ENCODE measurements around the gene NUDT15.

The NUDT15 gene

DNA sequence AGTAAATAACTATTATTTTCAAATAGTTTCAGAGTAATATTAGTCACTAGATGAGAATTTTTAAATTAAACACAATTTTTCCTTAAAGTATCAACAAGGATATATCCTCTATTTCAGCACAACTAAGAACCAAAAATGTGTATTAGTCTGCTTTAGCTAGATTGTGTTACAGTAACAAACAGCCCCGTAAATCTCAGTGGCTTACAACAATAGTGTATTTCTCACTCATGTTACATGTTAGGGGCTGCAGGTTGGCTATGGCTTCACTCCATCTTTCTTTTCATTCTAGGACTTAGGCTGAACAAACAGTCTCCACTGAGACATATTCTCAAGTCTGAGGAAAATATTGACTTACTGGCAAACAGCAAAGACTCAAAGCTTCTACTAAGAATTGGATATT is 24.9 kb upstream of the NUDT15 start:
- Histone ChIP-seq H4K20me1 (ENCODE audit: low read depth, low read length) (no peaks in the 10 kb centered on the region), H3K9ac (ENCODE audit: low read length) (no peak overlapping the region), H3K36me3 (ENCODE audit: low read length) (no peaks in the 10 kb centered on the region), H2AFZ (ENCODE audit: low read depth, low read length, severe bottlenecking) (no peak overlapping the region), H3K4me3 (ENCODE audit: insufficient read depth, low read length, poor library complexity, severe bottlenecking) (no peak overlapping the region), H3K27ac (ENCODE audit: low read depth, low read length) (no peak overlapping the region), H3K27me3 (ENCODE audit: low read length) (no peaks in the 10 kb centered on the region), H3K4me2 (ENCODE audit: low read depth, low read length, poor library complexity, severe bottlenecking) (no peak overlapping the region), H3K9me3 (ENCODE audit: insufficient read depth, low read length) (no peaks in the 10 kb centered on the region), H3K9me2 (replicated peaks; ENCODE audit: insufficient read depth, low read length) (no peaks in the 10 kb centered on the region), H3F3A (ENCODE audit: insufficient read depth) (no peaks in the 10 kb centered on the region), H3K79me2 (ENCODE audit: insufficient read depth, low read length) (no peaks in the 10 kb centered on the region)
- TF ChIP-seq EZH2phosphoT487 (conservative IDR thresholded peaks at IDR 0.05; ENCODE audit: low read length) (no peak), CTCF (IDR thresholded peaks at IDR 0.05; ENCODE audit: insufficient read depth, low read length, poor library complexity, severe bottlenecking) (no peak)

DNA sequence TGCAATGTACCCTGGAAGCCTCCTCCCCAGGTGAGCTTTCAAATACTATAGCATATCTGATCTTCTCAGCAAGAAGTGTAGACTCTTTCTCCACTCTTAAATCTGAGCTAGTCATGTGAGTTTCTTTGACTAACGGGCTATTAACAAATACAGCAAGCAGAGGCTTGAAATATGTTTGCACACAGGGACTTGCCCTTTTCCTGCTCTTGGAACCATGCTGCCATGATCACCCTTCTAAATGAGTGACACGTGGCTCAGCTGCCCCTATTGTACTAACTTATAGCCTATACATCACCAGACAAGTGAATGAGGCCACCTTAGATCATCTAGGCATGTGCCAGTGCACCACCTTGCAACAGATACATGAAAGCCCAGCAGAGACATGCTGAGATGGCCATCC is 23.2 kb upstream of the NUDT15 start:
- H3K27me3 ChIP-seq (ENCODE audit: low read length), result no peaks in the 10 kb centered on the region
- H3K9me2 ChIP-seq (replicated peaks; ENCODE audit: insufficient read depth, low read length), result no peaks in the 10 kb centered on the region
- H3K79me2 ChIP-seq (ENCODE audit: insufficient read depth, low read length), result no peaks in the 10 kb centered on the region
- H4K20me1 ChIP-seq (ENCODE audit: low read depth, low read length), result no peaks in the 10 kb centered on the region
- H3K4me2 ChIP-seq (ENCODE audit: low read depth, low read length, poor library complexity, severe bottlenecking), result no peak overlapping the region
- H2AFZ ChIP-seq (ENCODE audit: low read depth, low read length, severe bottlenecking), result no peak overlapping the region
- no peaks in the 10 kb centered on the region for H3F3A ChIP-seq (ENCODE audit: insufficient read depth)
- TF ChIP-seq CTCF (IDR thresholded peaks at IDR 0.05; ENCODE audit: insufficient read depth, low read length, poor library complexity, severe bottlenecking) (no peak), EZH2phosphoT487 (conservative IDR thresholded peaks at IDR 0.05; ENCODE audit: low read length) (no peak)
- H3K36me3 ChIP-seq (ENCODE audit: low read length), result no peaks in the 10 kb centered on the region
- no peaks in the 10 kb centered on the region for H3K9me3 ChIP-seq (ENCODE audit: insufficient read depth, low read length)
- no peak overlapping the region for H3K9ac ChIP-seq (ENCODE audit: low read length)
- no peak overlapping the region for H3K4me3 ChIP-seq (ENCODE audit: insufficient read depth, low read length, poor library complexity, severe bottlenecking)
- no peak overlapping the region for H3K27ac ChIP-seq (ENCODE audit: low read depth, low read length)

GRCh38 chr13:48018637-48019036 is 18.9 kb upstream of the NUDT15 start:
- Histone ChIP-seq H3F3A (ENCODE audit: insufficient read depth) (no peaks in the 10 kb centered on the region), H3K27ac (ENCODE audit: low read depth, low read length) (no peak overlapping the region), H3K9me2 (replicated peaks; ENCODE audit: insufficient read depth, low read length) (no peaks in the 10 kb centered on the region), H2AFZ (ENCODE audit: low read depth, low read length, severe bottlenecking) (no peak overlapping the region), H3K36me3 (ENCODE audit: low read length) (no peaks in the 10 kb centered on the region), H3K4me2 (ENCODE audit: low read depth, low read length, poor library complexity, severe bottlenecking) (no peak overlapping the region), H4K20me1 (ENCODE audit: low read depth, low read length) (no peaks in the 10 kb centered on the region), H3K9me3 (ENCODE audit: insufficient read depth, low read length) (no peaks in the 10 kb centered on the region), H3K27me3 (ENCODE audit: low read length) (no peaks in the 10 kb centered on the region), H3K79me2 (ENCODE audit: insufficient read depth, low read length) (no peaks in the 10 kb centered on the region), H3K4me3 (ENCODE audit: insufficient read depth, low read length, poor library complexity, severe bottlenecking) (no peak overlapping the region), H3K9ac (ENCODE audit: low read length) (no peak overlapping the region)
- no peak for TF ChIP-seq CTCF (IDR thresholded peaks at IDR 0.05; ENCODE audit: insufficient read depth, low read length, poor library complexity, severe bottlenecking)
- no peak for TF ChIP-seq EZH2phosphoT487 (conservative IDR thresholded peaks at IDR 0.05; ENCODE audit: low read length)

DNA sequence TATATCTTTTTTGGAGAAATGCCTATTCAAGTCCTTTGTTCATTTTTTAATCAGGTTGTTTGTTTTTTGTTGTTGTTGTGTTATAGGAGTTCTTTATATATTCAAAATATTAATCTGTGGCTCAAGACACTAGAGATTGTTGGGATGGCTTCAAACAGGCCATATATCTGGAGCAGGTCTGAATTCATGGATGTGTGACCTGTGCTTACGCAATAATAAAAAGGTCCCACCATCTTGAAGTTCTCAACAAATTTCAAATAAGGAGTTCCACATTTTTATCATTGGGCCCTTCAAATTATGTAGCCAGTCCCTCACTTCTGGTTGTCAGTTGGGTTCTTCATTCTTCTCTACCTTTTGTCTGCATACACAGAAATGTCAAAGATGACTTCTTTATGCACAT is 17.7 kb upstream of the NUDT15 start:
- Histone ChIP-seq H3K9me2 (replicated peaks; ENCODE audit: insufficient read depth, low read length) (no peaks in the 10 kb centered on the region), H3K9me3 (ENCODE audit: insufficient read depth, low read length) (no peaks in the 10 kb centered on the region), H3K4me2 (ENCODE audit: low read depth, low read length, poor library complexity, severe bottlenecking) (no peak overlapping the region), H3K36me3 (ENCODE audit: low read length) (no peaks in the 10 kb centered on the region), H3K4me3 (ENCODE audit: insufficient read depth, low read length, poor library complexity, severe bottlenecking) (no peak overlapping the region), H3K9ac (ENCODE audit: low read length) (no peak overlapping the region), H3K79me2 (ENCODE audit: insufficient read depth, low read length) (no peaks in the 10 kb centered on the region), H3K27me3 (ENCODE audit: low read length) (no peaks in the 10 kb centered on the region), H3K27ac (ENCODE audit: low read depth, low read length) (no peak overlapping the region), H2AFZ (ENCODE audit: low read depth, low read length, severe bottlenecking) (no peak overlapping the region), H3F3A (ENCODE audit: insufficient read depth) (no peaks in the 10 kb centered on the region), H4K20me1 (ENCODE audit: low read depth, low read length) (no peaks in the 10 kb centered on the region)
- no peak for TF ChIP-seq EZH2phosphoT487 (conservative IDR thresholded peaks at IDR 0.05; ENCODE audit: low read length)
- no peak for TF ChIP-seq CTCF (IDR thresholded peaks at IDR 0.05; ENCODE audit: insufficient read depth, low read length, poor library complexity, severe bottlenecking)
